HG03097 (cell line): ENCODE measurements around the gene HERC2.

Experiments
- ATAC-seq: cut with Tn5 transposase; IDR thresholded peaks from one replicate; pipeline ENCODE4 v1.9.1; 2021; ENCODE audit not compliant: unreplicated experiment, low FRiP score

Gene HERC2

GRCh38 chr15:28099555-28100140 lies 222.3 kb downstream of the HERC2 start:
- ATAC-seq = no peak

- no peak for ATAC-seq
Observed at GRCh38 chr15:28098766-28099554, 223.0 kb downstream of the HERC2 start, which contains the start of gene OCA2. TSS of gene OCA2 (minus strand) at chr15:28099315. CDS start at chr15:28081874, 17,441 bp downstream.

GRCh38 chr15:28098360-28098765 lies 223.6 kb downstream of the HERC2 start:
- no peak for ATAC-seq

- ATAC-seq = no peak
Observed at GRCh38 chr15:28097656-28098359, 224.2 kb downstream of the HERC2 start.

GRCh38 chr15:28096670-28097431 lies 225.1 kb downstream of the HERC2 start:
- no peak for ATAC-seq

GRCh38 chr15:28096411-28096669 lies 225.6 kb downstream of the HERC2 start:
- no peak for ATAC-seq

GRCh38 chr15:28094732-28095521 lies 227.1 kb downstream of the HERC2 start:
- no peak for ATAC-seq

- no peak for ATAC-seq
Observed at GRCh38 chr15:28093752-28094535, 228.0 kb downstream of the HERC2 start.

- no peak for ATAC-seq
Observed at GRCh38 chr15:28091313-28091712, 230.7 kb downstream of the HERC2 start.

GRCh38 chr15:28086175-28086703 lies 235.7 kb downstream of the HERC2 start:
- peak; percentile 94 for ATAC-seq

GRCh38 chr15:28085489-28086174 lies 236.3 kb downstream of the HERC2 start:
- no peak for ATAC-seq

- ATAC-seq = no peak
Observed at GRCh38 chr15:28084547-28084946, 237.4 kb downstream of the HERC2 start.

- ATAC-seq = no peak
Observed at GRCh38 chr15:28082891-28083684, 238.9 kb downstream of the HERC2 start.

- no peak for ATAC-seq
Observed at GRCh38 chr15:28081594-28081993, 240.4 kb downstream of the HERC2 start.

GRCh38 chr15:28080386-28080785 lies 241.6 kb downstream of the HERC2 start:
- ATAC-seq = no peak

- no peak for ATAC-seq
Observed at GRCh38 chr15:28079313-28079969, 242.5 kb downstream of the HERC2 start.

- ATAC-seq = no peak
Observed at GRCh38 chr15:28078191-28078719, 243.7 kb downstream of the HERC2 start.
